Left ventricle myocardium inferior (tissue), 1 donor: Measurements from ENCODE around the gene RAB6B. TPM values are rescaled to one million over a fixed set of nuclear protein-coding genes. Genes with fewer than 3 reads are reported as not detected.
A peak's percentile ranks its signal among the peaks of the same experiment; 100 is the strongest.

Experiments used
- DNase-seq: peaks from one replicate; pipeline ENCODE4 v3.0.0-alpha.2; 2020
- H3K27ac ChIP-seq: fragments of 200-600 bp; replicated peaks from 2 replicates; pipeline ENCODE4 v1.8.0; 2021
- H3K27me3 ChIP-seq: fragments of 200-600 bp; 2 replicates; pipeline ENCODE4 v1.8.0; 2021; ENCODE audit warnings: low read depth
- H3K36me3 ChIP-seq: fragments of 200-600 bp; 2 replicates; pipeline ENCODE4 v1.8.0; 2021
- H3K4me1 ChIP-seq: fragments of 200-600 bp; 2 replicates; pipeline ENCODE4 v1.8.0; 2021
- H3K4me3 ChIP-seq: fragments of 200-600 bp; 2 replicates; pipeline ENCODE4 v1.8.0; 2021; ENCODE audit warnings: mild to moderate bottlenecking, moderate library complexity
- H3K9me3 ChIP-seq: fragments of 200-600 bp; replicated peaks from 2 replicates; pipeline ENCODE4 v1.8.0; 2021
- CTCF ChIP-seq: fragments of 200-600 bp; IDR thresholded peaks from 2 replicates; pipeline ENCODE4 v1.8.0; 2021; ENCODE audit warnings: antibody characterized with exemption, mild to moderate bottlenecking, borderline replicate concordance
- intact Hi-C: fragments of 100-400 bp; cut with micrococcal nuclease; formaldehyde crosslinking; loops from one replicate; pipeline ENCODE4 v1.11.0; 2022
- long read RNA-seq: library from polyadenylated mRNA; unstranded; transcript quantifications from one replicate; pipeline ENCODE4 v2.0.0, GENCODE V29; 2021
- total RNA-seq: library from RNA; stranded (reverse); fragmentation: NEBNext Ultra II Directional; extraction: Animal tissue kit (Norgen Biotek cat#: 25700); gene quantifications from one replicate; pipeline ENCODE4 v1.2.1, GENCODE V29; 2021
- donor health status: DM: no; HTN: yes; CAD: no; lungs with severe emphysema.

Gene RAB6B
- total RNA-seq, result 59.1 TPM
- long read RNA-seq, full-length matches to known transcripts, result 7 of 29 reads
- long read RNA-seq, partial matches to known transcripts, result 0 of 29 reads
- long read RNA-seq, other reads (novel, unspliced or antisense), result 22 of 29 reads

- Histone ChIP-seq H3K4me3 (peak within 1 kb of the TSS; percentile 84), H3K27me3 (peaks cover 22% of the 10 kb centered on the region), H3K9me3 (no peaks in the 10 kb centered on the region), H3K27ac (peak within 1 kb of the TSS; percentile 57), H3K36me3 (no peaks in the 10 kb centered on the region), H3K4me1 (peaks cover 52% of the 10 kb centered on the region)
- no peak for TF ChIP-seq CTCF
- DNase-seq, result peak; percentile 53
- intact Hi-C loops, result no loop called here
Observed at GRCh38 chr3:133895208-133896001, at the start of gene RAB6B. TSS of gene RAB6B (minus strand) at chr3:133895882. CDS start at chr3:133895466, 416 bp downstream.

GRCh38 chr3:133944641-133945380 is 49.1 kb upstream of the RAB6B start:
- Histone ChIP-seq H3K4me3 (no peak overlapping the region), H3K27me3 (no peaks in the 10 kb centered on the region), H3K27ac (peak overlapping the region; percentile 84), H3K4me1 (peaks cover 67% of the 10 kb centered on the region), H3K36me3 (no peaks in the 10 kb centered on the region), H3K9me3 (no peaks in the 10 kb centered on the region)
- DNase-seq, result peak; percentile 25
- no peak for TF ChIP-seq CTCF
- intact Hi-C loops, result loop anchor here (5.0 kb wide), 1 partner anchor 47 kb away; no protein-coding TSS in a partner anchor

- TF ChIP-seq CTCF, result no peak
- DNase-seq, result no peak
- Histone ChIP-seq H3K9me3 (no peaks in the 10 kb centered on the region), H3K27ac (peak overlapping the region; percentile 84), H3K36me3 (no peaks in the 10 kb centered on the region), H3K27me3 (no peaks in the 10 kb centered on the region), H3K4me1 (peaks cover 61% of the 10 kb centered on the region), H3K4me3 (no peak overlapping the region)
- intact Hi-C loops, result no loop called here
Observed at GRCh38 chr3:133944181-133944580, 48.5 kb upstream of the RAB6B start.

- H3K4me1 ChIP-seq, result peaks cover 61% of the 10 kb centered on the region
- intact Hi-C loops, result no loop called here
- no peak overlapping the region for H3K4me3 ChIP-seq
- H3K9me3 ChIP-seq, result no peaks in the 10 kb centered on the region
- no peaks in the 10 kb centered on the region for H3K36me3 ChIP-seq
- TF ChIP-seq CTCF, result no peak
- DNase-seq, result no peak
- H3K27ac ChIP-seq, result peak overlapping the region; percentile 84
- no peaks in the 10 kb centered on the region for H3K27me3 ChIP-seq
Observed at GRCh38 chr3:133943639-133944141, 48.0 kb upstream of the RAB6B start.

GRCh38 chr3:133943031-133943535 is 47.4 kb upstream of the RAB6B start:
- Histone ChIP-seq H3K9me3 (no peaks in the 10 kb centered on the region), H3K4me1 (peaks cover 60% of the 10 kb centered on the region), H3K27ac (no peak overlapping the region), H3K4me3 (no peak overlapping the region), H3K36me3 (no peaks in the 10 kb centered on the region), H3K27me3 (no peaks in the 10 kb centered on the region)
- TF ChIP-seq CTCF, result no peak
- no peak for DNase-seq
- intact Hi-C loops, result no loop called here
